ENCODE data around the gene KLHL3.
"Not testable (repeated sequence)": the region's sequence is repeated elsewhere in the genome, so short reads cannot be mapped to it uniquely, and the experiment has no call there.

The KLHL3 gene

DNA sequence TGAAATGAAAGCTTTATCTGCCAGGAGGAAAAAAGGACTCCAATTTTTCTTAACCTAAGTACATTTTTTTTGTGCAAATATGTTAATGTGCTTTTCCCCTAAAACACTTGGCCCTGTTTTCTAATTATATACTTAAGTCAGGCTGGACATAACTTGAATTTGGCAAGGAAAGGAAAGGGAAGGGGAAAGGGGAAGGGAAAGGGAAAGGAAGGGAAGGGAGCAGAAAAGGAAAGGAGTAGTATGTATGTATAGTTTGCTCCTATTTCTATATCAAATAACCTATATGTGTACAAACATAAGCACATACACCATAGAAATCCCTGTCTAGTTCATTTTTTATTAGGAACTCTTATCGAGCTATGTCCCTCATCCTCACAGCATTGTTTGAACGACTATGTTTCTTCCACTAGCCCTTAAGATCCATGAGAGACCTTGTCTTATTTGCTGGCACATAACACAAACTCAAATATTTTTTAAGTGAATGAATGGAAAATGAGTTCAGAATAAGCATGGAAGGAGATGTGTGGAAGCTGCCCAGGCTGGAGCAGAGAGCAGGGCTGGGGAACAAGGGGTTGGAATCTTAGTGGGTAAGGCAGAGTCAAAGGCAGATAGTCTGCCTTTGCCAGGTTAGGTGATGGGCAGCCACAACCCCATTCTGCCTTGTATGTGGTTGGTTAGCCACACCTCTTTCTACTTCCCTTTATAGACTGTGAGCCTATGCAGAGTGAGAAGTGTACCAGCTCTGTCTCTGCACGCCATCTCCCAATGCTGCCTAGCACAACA, 70.0 kb downstream of the KLHL3 start:
- DNase-seq: peak; percentile 4 to 8

DNA sequence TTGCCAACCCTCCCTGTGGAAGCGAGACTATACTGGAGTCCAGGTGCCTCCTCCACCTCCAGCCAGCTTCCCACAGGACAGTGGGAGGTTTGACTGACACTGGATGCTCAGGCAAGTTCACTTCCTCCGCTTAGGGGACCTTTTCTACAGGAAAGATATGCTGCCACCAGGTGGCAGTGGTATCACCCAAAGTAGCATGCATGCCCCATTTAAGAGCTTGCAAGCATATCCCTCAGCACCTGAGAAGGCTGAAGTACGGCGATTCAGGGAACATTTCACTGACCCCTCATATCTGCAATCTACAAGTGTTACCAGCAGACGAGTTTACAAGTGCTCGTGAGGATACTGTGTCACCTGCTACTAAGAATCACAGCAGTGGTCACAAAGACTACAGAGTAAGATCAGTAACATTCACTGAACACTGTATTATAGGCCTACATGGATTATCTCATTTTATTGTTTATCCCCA, 75.5 kb downstream of the KLHL3 start:
- DNase-seq: peak; percentile 68 to 70

DNA sequence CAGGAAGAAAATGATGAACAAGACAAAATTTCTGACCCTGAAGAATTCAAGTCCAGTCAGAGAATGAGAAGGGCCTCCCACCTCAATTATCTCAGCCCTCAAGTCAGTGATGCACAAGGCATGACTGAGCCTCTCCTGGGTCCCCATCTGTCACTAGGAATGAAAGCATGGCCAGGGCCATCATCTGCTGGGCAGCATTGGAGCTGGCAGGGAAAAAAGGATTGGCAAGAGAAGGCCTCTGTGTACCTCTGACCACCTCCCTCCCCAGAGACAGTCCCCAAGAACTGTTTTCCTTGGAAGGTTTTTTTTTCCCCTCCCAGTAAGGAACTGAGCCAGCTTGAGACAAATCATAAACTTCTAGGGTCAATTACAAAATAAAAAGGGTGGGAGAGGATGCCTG, 76.7 kb downstream of the KLHL3 start:
- DNase-seq: no peak

DNA sequence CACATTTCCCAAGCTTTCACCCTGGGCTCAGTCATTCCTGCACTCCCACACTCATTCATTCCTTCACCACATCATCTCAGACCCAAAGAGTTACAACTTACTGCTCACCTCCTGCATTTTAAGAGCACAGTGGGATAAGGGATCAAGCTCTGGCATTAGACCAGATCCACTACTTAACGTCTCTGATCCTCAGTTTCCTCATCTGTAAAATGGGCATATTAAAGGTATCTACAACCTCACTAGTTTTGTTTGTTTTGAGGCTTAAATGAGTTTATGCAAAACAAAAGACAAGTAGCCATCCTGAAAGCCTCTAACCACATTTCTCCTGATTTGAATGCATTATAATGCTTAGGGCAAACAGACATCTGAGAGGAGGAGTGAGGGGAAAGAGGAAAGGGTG, 77.6 kb downstream of the KLHL3 start:
- DNase-seq: no peak

DNA sequence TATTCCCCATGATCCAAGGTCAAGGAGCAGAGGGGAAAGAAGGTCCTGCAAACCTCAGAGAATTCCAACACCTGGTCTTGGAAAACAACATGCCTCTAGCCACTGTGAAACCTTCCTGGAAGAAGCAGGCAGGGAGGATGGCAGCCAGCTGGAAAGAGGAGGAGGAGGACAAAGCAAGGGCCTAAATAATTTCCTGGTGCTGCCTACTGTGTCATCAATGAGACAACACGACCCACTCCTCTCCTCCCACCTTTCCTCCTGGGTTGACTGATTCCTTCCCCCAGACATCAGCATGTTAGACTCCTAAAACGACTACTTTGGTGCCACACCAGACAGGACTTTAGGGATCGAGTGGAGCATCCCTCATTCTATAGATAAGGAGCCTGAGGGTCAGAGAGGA, 78.8 kb downstream of the KLHL3 start:
- no peak for DNase-seq

DNA sequence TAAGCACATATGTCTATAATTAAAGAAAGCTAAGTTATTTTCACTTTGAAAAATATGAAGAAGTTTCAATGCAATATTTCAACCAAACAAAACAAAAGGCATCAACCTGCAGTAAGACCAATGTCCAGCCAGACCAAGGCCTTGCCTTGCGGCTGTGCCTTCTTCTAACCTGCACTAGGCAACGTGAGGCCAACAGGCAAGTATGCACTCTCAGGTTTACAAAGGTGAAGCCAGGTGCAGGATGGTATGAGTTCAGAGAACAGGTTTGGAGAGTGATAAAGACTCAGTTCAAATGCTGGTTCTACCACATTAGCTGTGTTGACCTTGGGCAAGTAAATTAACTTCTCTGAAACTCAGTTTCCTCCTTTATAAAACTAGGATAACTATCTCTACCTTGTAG, 79.3 kb downstream of the KLHL3 start:
- no peak for DNase-seq

DNA sequence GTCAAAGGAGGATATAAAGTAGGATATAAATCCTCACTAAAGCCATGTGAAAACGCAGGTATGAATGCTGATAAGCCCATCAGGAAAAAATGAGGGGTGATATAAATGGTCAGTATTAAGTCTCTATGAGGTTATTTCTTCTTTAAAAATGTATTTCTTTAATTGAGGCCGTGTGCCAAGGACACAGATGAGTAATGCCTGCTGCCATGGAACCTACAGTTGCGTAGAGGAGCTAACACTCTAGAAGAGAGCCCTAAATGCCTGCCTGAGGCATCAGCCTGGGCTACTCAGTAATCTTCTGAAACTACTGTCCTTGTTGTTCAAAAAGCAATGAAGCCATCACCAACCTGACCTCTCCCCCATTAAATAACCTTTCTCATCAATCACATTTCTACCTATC, 84.9 kb downstream of the KLHL3 start:
- DNase-seq: no peak

DNA sequence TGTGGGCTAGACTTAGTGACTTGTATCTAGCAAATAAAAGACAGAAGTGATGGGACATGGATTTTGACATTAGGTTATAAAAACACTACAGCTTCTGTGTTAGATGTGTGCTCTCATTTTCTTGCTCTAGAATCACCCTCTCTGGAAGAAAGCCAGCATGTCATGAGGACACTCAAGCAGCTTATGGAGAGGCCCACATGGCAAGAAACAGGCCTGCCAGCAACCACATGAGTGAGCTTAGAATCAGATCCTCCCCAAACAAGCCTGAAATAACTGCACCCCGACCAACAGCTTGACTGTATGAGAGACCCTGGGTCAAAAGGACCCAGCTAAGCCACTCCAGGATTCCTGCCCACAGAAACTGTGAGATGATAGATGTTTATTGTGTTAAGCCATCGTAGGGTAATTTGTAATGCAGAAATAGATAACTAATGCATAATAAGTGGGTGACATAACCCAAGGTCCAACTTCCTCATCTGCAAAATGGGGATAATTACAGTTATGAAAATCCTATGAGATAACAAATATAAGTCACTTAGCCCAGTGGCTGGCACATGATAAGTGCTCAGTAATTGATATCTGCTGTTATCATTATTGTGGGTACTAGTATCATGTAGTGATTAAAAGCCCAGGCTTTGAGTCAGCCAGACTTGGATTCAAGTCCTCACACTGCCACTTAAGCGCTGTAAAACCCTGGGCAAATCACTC, 86.5 kb downstream of the KLHL3 start:
- DNase-seq: no peak

DNA sequence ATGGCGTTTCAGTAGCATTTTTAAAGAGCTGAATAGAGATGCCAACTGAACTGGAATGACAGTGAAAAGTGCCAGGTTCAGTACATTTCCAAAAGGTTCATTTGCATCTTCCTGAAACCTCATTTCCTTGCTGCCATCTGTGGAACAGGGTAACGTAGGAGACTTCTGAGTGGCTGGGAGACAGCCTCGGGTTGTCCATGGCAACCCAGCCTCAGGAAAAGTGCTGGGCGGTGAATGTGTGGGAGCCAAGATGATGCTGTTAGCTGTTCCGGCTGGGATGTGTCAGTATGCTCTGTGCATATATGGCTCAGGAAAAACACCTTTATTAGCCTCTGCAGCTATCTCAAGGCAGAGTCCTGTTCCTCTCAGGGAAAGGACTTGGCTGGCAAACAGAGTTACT, 87.5 kb downstream of the KLHL3 start:
- no peak for DNase-seq

DNA sequence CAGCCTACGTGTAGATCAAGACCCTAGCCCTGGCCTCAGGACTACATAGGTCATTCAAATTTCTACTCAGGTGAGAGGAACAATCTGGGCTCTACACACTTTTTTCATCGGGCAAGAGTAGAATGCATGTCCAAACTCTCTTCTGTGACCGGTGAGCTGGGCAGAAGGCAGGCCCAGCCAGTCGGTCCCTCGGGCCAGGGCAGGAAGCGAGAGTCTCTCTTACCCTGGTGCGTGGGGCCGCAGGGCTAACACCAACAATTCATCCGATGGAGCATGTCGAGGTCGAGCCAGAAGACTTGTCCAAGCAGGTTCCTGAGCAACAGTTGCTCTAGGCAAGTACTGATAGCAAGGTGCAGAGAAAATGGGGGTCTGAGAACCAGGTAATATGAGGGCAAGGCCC, 88.5 kb downstream of the KLHL3 start:
- no peak for DNase-seq

DNA sequence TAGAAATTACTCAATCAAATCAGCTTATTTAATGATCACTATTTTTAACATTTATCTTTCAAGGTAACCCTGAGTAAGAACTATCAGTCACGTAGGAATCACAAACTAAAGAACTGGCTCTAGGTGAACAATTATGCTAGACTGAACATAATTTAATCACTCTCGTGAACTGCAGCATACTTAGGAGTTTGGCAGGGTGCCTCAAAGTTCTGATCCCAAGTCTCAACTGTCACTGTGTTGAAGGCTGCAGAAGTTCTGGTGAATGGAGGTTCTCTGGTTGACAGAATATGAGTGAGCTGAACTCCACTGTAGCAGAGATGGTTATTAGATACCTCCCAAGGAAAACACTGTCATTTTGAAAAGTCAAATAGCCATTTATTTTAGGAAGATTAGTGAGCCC, 89.1 kb downstream of the KLHL3 start:
- no peak for DNase-seq

DNA sequence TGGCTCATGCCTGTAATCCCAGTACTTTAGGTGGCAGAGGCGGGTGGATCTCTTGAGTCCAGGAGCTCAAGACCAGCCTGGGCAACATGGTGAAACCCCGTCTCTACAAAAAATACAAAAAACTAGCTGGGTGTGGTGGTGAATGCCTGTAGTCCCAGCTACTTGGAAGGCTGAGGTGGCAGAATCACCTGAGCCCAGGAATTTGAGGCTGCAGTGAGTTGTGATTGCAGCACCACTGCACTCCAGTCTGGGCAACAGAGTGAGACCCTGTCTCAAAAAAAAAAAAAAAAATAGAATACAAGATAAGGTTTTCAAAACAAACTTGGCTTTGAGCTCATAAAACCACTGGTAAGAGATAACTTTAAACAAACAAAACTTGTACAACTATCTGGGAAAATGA, 92.8 kb downstream of the KLHL3 start:
- DNase-seq: not testable (repeated sequence)

DNA sequence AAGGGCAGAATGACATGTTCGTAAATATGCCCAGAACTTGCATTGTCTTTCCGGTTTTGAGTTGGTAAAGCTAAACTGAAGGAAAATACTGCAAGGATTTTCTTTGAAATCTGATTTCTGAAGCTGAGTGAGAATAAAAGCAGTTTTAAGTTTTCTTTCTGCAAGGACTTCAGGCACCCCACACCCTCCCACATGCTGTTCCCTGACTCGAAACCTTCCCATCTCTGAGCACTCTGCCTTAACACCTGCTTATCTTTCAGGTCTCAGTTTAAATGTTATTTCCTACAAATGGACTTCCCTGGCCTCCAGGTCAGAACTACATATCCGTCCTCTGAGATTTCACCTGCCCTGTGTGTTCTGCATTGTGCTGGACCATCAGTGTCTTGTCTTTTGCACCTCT, 93.8 kb downstream of the KLHL3 start:
- no peak for DNase-seq

DNA sequence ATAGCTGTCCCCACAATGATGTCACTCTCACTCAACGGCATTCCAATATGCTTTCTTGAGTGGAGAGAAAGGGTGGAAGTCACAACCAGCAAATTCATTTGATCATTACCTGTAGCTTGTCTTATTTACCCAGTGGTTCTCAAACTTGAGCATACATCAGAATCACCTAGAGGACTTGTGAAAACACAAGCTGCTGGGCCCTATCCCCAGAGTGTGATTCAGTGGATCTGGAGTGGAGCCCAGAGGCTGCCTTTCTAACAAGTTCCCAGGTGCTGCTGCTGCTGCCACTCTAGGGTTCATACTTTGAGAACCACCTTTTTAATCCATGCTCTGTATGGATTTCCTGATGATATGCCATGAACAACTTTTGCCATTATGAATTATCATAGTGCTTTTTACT, 94.7 kb downstream of the KLHL3 start:
- no peak for DNase-seq

DNA sequence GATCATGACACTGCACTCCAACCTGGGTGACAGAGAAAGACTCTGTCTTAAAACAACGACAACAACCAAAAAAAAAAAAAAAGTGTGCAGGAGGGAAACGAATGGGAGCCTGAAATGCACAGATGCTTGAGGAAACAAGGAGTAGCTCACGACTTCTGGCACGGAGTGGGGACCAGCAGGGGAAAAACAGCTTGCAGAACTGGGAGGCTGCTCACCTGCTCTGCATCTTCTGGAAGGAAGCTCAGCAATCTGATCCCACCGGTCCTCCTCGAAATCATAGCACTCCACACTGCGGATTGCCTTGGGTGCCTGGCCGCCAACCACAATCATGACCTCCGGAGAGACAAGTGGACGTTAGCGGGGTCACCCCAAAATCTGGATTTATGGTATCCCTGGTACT, 96.2 kb downstream of the KLHL3 start:
- DNase-seq: no peak

DNA sequence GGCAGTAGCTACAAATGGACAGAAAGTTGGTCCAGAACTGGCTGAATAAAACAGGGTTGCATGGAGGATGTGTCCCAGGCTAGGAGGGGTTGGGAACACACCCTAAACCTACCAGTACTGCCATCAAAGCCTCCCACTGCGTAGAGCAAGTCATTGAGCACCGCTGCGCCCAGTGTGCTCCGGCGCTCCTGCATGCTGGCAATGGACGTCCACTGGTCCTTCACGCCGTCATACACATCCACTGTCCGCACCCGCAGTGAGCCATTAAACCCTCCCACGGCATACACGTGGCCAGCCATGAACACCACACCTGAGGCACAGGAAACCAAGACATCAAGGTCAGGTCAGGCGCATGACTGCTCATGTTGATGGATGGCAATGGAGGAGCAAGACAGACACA, 97.0 kb downstream of the KLHL3 start:
- DNase-seq: no peak

DNA sequence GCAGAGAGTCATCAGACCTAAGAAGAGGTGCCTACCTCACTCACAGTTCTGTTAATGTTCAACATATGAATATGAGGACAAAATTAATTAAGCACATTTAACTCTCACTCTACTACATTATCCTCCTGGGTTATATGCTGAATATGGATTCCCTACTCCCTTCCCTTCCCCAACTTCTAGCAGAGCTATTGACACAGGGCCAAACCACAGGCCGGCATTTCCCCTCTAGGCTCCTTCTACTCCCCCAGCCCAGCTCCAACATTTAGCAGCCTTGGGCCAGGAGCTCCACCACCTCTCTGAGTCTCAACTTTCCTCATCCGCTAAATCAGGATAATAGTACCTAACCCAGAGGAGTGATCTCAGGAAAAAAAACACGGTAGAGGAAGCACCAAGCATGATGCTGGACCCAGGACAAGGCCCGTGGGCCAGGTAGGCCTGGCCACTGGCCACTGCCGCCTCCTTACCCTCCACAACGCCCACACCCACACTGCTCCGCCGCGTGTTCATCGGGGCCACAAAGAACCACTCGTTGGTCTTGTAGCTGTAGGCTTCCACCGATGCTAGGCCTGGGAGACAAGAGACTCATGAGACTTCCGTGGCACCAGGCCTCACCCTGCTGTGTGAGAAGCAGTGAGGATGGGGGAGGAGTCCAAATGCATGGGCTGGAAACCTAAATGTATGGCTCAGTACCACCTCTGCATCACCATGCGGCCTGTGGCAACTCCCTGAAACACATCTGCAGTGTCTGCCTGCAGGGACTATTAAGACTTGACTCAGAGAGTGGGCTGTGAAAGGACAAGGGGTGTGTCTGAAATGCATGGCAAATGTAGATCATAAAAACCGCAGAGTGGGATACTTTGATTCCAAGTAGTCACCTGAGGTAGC, 98.8 kb downstream of the KLHL3 start:
- no peak for DNase-seq

DNA sequence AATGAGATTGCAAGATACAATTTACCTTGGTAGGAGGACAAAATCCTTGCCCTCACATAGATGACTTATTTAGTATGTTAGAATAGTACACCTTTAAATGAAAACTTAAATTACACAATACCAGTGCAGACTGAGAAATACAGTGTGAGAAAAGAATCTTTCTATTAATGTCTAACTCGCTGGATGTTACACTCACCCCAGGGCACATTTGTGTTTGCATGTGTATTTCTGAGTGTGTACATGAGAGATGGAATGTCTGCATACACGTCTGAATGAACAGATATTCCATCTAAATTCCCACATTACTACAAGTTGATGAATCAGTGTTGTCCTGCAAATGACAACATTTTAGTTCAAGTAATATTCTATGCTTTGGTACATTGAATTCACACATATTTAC, 99.8 kb downstream of the KLHL3 start:
- no peak for DNase-seq

DNA sequence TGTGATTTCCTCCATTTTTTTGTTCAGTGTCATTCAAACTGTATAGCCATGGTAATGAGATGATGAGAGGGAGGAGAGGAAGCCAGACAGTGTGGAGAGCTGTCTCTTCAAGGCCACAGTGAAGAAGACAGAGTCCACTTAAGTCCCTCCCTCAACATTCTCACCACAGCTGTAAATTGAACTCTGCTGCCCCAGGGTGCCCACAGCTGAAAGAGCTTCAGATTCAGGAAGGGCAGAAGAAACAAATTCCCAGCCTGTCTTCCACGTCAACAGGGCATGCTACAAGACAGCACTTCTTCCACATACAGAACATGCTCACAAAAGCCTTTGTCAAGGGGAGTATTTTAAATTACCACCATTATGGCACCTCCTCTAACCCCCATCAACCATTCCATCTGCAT, 100.4 kb downstream of the KLHL3 start:
- no peak for DNase-seq

DNA sequence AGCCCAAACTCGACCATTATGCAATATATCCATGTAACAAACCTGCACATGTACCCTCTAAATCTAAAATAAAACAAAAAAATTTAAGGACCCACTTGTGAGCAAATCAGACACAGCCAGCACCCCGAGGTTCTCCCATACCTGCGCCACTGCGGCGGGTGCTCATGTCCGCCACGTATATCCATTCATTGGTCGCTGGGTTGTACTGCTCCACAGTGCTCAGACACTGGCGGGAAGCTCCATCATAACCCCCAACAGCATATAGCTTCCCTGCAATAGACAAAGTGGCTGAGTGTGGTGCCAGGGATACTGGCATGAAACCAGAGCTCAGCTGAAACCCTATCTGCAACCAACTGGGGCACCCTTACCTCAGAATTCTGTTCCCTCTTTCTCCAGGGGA, 102.0 kb downstream of the KLHL3 start:
- DNase-seq: no peak

DNA sequence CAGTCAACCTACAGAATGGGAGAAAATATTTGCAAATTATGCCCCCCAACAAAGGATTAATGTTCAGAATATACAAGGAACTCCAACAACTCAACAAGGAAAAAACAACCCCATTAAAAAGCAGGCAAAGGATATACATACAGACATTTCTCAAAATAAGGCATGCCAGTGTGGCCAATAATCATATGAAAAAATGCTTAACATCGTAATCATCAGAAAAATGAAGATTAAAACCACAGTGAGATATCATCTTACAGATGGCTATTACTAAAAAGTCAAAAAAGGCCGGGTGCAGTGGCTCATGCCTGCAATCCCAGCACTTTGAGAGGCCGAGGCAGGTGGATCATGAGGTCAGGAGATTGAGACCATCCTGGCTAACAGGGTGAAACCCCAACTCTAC, 103.2 kb downstream of the KLHL3 start:
- no peak for DNase-seq

DNA sequence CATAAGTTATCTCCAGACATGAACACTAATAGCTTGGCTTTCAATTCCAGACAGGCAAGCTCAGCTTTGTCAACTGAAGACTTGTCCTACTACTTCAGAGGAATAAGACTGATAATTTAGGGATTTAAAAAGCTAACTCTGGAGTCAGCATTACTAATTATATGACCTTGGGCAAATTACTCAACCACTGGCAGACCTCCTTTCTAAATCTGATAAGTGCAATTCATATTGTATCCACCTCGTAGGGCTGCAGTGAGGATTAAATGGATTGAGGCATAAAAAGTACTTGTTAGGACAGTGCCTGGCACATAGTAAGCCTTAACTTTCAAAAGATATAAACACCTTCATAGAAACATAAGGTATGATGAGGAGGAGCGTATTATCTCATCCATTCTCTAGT, 104.4 kb downstream of the KLHL3 start:
- DNase-seq: no peak

DNA sequence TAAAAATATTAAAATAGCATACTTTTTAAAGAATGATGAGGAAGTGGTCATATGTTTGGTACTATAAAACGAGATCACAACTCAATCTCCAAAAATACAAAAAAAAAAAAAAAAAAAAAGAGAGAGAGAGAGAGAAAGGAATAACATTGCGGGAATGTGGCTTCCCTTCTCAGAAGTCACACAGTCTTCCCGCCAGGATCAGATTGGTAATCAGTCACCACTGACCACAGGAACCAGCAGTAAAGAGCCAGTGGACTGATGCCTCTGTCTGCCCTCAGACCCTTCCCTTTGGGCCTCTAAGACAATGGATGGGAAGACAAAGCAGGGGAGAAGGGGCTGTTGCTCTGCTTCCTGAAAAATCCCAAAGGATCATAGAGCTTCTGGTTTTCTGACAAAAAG, 104.9 kb downstream of the KLHL3 start:
- no peak for DNase-seq

Data from stimulated activated CD4-positive, alpha-beta T cell treated with anti-CD3 and anti-CD28 coated beads, Interleukin-2, amount 100 ng/mL, for 48 hours (primary cell).